Cardiac fibroblast (primary cell): ENCODE data around the gene ZNF488.

ENCODE experiments used
- DNase-seq, 2 donors: peaks; one replicate each; pipeline versions ENCODE4 v3.0.0 to v3.0.0-alpha.2; 2010; ENCODE audit warnings: low read depth in 2 of 2
- H3K4me3 ChIP-seq, 2 donors: replicated peaks in 1 of 2; 1 replicate in 1 of 2; 2 replicates in 1 of 2; pipeline ENCODE4 v1.5.1; 2011; ENCODE audit warnings: low read depth in 2 of 2, low read length in 2 of 2, mild to moderate bottlenecking in 2 of 2, moderate library complexity in 1 of 2
- TF ChIP-seq, protein P1 (sequence below): IDR thresholded peaks from one replicate; pipeline ENCODE4 v1.5.1; 2011; ENCODE audit warnings: low read depth, mild to moderate bottlenecking, low read length, inconsistent platforms

ZNF488 gene

DNA sequence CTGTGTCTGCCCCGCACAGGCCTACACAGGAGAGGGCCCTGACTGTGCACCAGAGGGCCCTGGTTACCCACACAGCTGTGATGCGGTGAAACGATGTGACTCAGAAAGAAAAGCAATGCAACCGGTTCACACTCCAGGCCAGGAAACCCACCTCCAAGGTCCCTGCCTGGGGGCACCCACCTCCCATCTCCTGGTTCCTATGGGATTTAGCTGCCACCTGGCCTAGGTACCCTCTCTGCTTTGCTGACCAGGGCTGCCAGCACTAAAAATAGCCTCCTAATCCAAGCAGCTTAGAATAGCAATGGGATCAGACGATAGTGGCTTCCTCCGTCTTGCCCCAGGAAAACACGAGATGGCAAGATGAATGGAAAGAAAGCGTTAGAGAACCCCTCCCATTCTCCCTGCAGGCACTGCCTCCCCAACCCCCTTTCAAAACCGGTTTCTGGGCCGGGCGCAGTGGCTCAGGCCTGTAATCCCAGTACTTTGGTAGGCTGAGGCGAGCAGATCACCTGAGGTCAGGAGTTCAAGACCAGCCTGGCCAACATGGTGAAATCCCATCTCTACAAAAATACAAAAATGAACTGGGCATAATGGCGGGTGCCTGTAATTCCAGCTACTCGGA is 23.6 kb downstream of the ZNF488 start:
- no peak overlapping the region for H3K4me3 ChIP-seq
- DNase-seq: no peak
- TF ChIP-seq, protein P1, sequence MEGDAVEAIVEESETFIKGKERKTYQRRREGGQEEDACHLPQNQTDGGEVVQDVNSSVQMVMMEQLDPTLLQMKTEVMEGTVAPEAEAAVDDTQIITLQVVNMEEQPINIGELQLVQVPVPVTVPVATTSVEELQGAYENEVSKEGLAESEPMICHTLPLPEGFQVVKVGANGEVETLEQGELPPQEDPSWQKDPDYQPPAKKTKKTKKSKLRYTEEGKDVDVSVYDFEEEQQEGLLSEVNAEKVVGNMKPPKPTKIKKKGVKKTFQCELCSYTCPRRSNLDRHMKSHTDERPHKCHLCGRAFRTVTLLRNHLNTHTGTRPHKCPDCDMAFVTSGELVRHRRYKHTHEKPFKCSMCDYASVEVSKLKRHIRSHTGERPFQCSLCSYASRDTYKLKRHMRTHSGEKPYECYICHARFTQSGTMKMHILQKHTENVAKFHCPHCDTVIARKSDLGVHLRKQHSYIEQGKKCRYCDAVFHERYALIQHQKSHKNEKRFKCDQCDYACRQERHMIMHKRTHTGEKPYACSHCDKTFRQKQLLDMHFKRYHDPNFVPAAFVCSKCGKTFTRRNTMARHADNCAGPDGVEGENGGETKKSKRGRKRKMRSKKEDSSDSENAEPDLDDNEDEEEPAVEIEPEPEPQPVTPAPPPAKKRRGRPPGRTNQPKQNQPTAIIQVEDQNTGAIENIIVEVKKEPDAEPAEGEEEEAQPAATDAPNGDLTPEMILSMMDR: no peak

DNA sequence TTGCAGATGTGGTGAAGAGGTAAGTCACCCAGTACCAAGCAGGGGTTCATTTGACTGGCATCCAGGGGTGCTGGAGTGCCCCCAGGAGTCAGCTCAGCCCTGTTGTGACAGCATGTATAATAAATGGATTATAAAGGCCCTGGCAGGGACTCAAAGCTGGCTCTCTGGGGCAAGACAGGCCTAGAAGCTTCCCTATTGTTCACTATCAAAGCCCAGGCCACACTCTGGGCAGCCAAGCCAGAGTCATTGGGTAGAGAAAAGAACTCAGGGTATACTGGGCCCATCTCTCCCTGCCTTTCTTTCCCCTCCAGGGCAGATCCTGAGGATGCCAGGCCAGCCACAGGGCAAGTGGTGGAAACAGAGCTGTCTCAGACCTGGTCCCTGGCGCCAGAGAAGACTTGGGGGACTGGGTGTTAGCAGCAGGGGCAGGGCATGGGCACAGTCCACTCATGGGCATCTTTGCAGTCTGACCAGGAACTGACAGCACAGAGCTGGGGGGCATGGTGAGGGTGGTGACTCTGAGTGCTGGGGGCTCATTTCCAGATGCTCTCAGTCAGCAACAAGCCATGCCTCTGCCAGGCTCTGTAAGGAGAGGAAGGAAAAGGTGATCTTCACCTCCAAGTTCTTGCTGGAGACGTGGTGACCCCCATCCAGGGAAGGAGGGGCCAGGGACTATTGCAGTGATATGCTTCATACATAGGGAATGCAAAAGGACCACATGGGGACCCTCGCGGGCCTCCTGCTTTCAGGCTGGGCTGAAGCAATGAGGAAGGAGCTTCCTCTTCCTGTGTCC is 24.3 kb downstream of the ZNF488 start:
- DNase-seq: no peak
- TF ChIP-seq, protein P1: no peak
- H3K4me3 ChIP-seq: no peak overlapping the region

DNA sequence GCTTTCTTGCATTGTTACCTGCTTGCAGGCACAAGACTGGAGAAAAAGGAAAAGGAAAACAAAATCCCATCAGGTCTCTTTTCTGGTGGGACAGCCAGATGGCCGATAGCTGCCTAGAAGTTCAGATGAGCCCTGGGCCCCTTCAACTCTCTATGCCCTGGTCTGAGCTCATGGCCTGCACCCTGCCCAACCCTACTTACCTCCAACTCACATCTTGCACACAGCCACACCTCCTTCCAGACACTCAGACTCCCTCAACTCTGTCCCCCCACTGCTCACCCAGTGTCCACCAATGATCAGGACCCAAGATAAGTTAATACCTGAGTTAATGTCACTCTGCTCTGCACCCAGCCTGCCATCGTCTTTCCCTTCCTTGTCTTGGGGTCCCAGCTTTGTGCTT is 25.0 kb downstream of the ZNF488 start:
- DNase-seq: no peak
- H3K4me3 ChIP-seq: no peak overlapping the region
- TF ChIP-seq, protein P1: no peak

DNA sequence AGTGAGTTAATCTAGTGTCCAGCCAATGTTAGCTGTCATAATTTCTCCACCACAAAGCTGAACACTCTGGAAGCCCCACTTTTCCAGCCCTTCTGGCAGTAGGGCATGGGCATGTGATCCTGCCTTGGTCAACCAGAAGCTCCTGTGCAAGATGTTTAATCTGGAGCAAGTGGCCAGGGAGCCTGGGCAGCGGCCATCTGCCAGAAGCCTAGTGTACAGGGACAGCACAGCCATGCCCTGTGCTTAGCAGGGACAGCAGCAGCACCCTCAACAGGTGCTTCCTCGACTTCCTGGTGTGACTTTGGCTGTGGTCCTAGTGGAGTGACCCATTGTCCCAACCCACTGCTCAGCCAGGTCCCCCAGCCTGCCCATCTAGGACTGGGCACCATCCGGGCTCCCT is 25.6 kb downstream of the ZNF488 start:
- TF ChIP-seq, protein P1: no peak
- H3K4me3 ChIP-seq: no peak overlapping the region
- no peak for DNase-seq

DNA sequence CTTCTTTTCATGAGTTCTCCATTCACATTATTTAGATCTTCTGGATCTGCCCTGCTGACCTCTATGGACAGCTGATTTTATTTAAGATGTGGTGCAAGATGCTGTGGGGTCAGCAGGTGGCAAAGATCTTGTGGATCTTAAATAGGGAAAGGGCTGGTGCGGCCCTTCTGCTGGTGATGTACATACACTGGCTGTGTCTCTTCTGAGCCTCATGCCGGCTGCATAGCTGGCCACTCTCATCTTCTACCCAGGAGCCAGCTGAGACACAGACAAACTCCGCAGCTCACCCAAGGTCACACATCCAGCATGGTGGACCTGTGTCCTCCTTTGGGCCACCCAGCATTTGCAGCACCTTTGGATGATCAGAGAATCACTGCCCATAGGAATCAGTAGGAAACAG is 26.2 kb downstream of the ZNF488 start:
- no peak overlapping the region for H3K4me3 ChIP-seq
- TF ChIP-seq, protein P1: no peak
- DNase-seq: no peak

DNA sequence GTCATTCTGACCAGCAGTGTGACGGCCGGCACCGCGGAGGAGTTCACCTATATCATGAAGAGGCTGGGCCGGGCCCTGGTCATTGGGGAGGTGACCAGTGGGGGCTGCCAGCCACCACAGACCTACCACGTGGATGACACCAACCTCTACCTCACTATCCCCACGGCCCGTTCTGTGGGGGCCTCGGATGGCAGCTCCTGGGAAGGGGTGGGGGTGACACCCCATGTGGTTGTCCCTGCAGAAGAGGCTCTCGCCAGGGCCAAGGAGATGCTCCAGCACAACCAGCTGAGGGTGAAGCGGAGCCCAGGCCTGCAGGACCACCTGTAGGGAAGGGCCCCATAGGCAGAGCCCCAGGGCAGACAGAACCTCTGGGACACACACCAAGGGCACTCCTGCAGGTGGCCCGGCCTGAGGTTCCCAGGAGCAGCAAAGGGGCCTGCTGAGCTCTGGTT is 26.9 kb downstream of the ZNF488 start:
- H3K4me3 ChIP-seq: no peak overlapping the region
- TF ChIP-seq, protein P1: no peak
- no peak for DNase-seq
